LNCAP (cell line): ENCODE data around the gene INPP5D.

Source experiments
- CTCF ChIP-seq: fragments of 450-650 bp; IDR thresholded peaks from 2 replicates; pipeline ENCODE4 v1.5.1; 2017; ENCODE audit warnings: mild to moderate bottlenecking

Gene INPP5D

GRCh38 chr2:233116946-233117345 lies 56.8 kb downstream of the INPP5D start:
- no peak for TF ChIP-seq CTCF

DNA sequence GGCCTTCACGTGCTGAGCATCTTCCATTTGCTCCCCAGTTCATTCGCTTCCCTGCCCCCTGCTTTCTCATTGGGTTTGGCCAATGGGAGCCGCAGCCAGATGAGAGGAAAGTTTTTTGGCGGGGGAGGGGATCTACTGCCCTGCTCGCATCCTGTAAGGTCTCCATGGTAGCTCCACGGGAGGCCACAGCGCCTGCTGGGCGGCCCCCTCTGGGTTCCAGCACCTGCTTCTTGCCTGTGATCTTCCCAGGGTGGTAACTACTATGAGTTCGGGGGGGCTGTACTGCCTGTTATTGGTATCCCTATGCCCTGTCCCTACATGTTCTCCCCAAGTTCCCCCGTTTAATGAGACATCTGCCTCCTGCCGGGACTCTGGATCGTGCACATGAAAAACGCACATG lies 57.2 kb downstream of the INPP5D start:
- TF ChIP-seq CTCF = no peak

- no peak for TF ChIP-seq CTCF
Observed at GRCh38 chr2:233117811-233118647, 57.9 kb downstream of the INPP5D start.

- TF ChIP-seq CTCF = no peak
Observed at GRCh38 chr2:233118648-233119000, 58.5 kb downstream of the INPP5D start.

DNA sequence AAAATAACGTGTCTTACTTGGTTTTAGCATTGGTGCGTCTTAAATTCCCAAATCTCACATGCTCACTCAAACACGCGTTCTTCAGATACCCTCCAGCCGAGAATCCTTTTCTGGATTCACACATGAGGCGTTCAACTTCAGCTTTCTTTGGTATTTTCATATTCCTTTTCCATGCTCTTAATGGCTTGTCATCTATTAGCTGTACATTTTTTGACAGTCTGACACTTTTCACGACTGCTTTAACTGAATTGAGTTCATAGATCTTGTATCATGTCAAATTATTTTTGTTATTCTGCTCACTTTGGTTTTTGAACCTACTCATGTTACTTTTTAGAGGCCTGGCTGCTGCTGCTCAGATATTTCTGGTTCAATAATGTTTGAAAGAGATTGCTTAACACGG lies 59.0 kb downstream of the INPP5D start:
- no peak for TF ChIP-seq CTCF

- TF ChIP-seq CTCF = no peak
Observed at GRCh38 chr2:233119806-233120205, 59.7 kb downstream of the INPP5D start.

GRCh38 chr2:233120459-233120858 lies 60.3 kb downstream of the INPP5D start:
- no peak for TF ChIP-seq CTCF

GRCh38 chr2:233121856-233122255 lies 61.7 kb downstream of the INPP5D start:
- TF ChIP-seq CTCF = no peak
